GM21717 (cell line): ENCODE data around the gene RFX4.
"Not testable (repeated sequence)": the region's sequence is repeated elsewhere in the genome, so short reads cannot be mapped to it uniquely, and the experiment has no call there.

Experiments
- ATAC-seq: cut with Tn5 transposase; IDR thresholded peaks from one replicate; pipeline ENCODE4 v1.9.1; 2021; ENCODE audit warnings: mild to moderate bottlenecking, moderate library complexity; ENCODE audit not compliant: unreplicated experiment

Gene RFX4

GRCh38 chr12:106685381-106685780 is 102.6 kb downstream of the RFX4 start:
- ATAC-seq: no peak

GRCh38 chr12:106687672-106688071 is 104.9 kb downstream of the RFX4 start:
- ATAC-seq: no peak

- no peak for ATAC-seq
Observed at GRCh38 chr12:106690569-106691305, 107.9 kb downstream of the RFX4 start.

- not testable (repeated sequence) for ATAC-seq
Observed at GRCh38 chr12:106692033-106692432, 109.2 kb downstream of the RFX4 start.

GRCh38 chr12:106692896-106693820 is 110.4 kb downstream of the RFX4 start:
- ATAC-seq: no peak

GRCh38 chr12:106696071-106696470 is 113.3 kb downstream of the RFX4 start:
- ATAC-seq: no peak

- ATAC-seq: no peak
Observed at GRCh38 chr12:106696681-106697417, 114.0 kb downstream of the RFX4 start.

- ATAC-seq: no peak
Observed at GRCh38 chr12:106704081-106704480, 121.3 kb downstream of the RFX4 start.

- no peak for ATAC-seq
Observed at GRCh38 chr12:106705971-106706370, 123.2 kb downstream of the RFX4 start.

- ATAC-seq: no peak
Observed at GRCh38 chr12:106709068-106709511, 126.3 kb downstream of the RFX4 start.

GRCh38 chr12:106710143-106710893 is 127.5 kb downstream of the RFX4 start:
- ATAC-seq: no peak

- no peak for ATAC-seq
Observed at GRCh38 chr12:106711316-106711715, 128.5 kb downstream of the RFX4 start.

GRCh38 chr12:106712768-106713167 is 130.0 kb downstream of the RFX4 start:
- no peak for ATAC-seq

GRCh38 chr12:106714926-106715325 is 132.1 kb downstream of the RFX4 start:
- no peak for ATAC-seq

- ATAC-seq: no peak
Observed at GRCh38 chr12:106715582-106715981, 132.8 kb downstream of the RFX4 start.

- no peak for ATAC-seq
Observed at GRCh38 chr12:106717673-106718072, 134.9 kb downstream of the RFX4 start.

GRCh38 chr12:106719879-106720278 is 137.1 kb downstream of the RFX4 start:
- ATAC-seq: no peak

- ATAC-seq: no peak
Observed at GRCh38 chr12:106720696-106721095, 137.9 kb downstream of the RFX4 start.

- no peak for ATAC-seq
Observed at GRCh38 chr12:106721915-106722314, 139.1 kb downstream of the RFX4 start.

- no peak for ATAC-seq
Observed at GRCh38 chr12:106722837-106723236, 140.0 kb downstream of the RFX4 start.
